Mesenchymal stem cell (in vitro differentiated cells and primary cell): ENCODE results near the gene CAPRIN1.

ENCODE experiments used
- DNase-seq: peaks from one replicate; pipeline ENCODE4 v3.0.0-alpha.2; 2013
- H2AFZ ChIP-seq: one replicate; pipeline ENCODE4 v1.6.1; 2013; ENCODE audit warnings: low read depth, mild to moderate bottlenecking, control low read depth, inconsistent platforms, low read length, moderate library complexity
- H2AK5ac ChIP-seq: 2 replicates; pipeline ENCODE4 v1.6.1; 2013; ENCODE audit warnings: low read length, moderate library complexity, mild to moderate bottlenecking, inconsistent platforms; ENCODE audit not compliant: severe bottlenecking
- H2BK120ac ChIP-seq: one replicate; pipeline ENCODE4 v1.6.1; 2013; ENCODE audit warnings: low read depth, mild to moderate bottlenecking, inconsistent platforms, low read length, moderate library complexity
- H2BK12ac ChIP-seq, 2 experiments: one replicate each; pipeline ENCODE4 v1.6.1; 2013; ENCODE audit warnings: inconsistent platforms in 2 of 2, low read length in 2 of 2, mild to moderate bottlenecking in 2 of 2, moderate library complexity in 2 of 2, control low read depth in 1 of 2
- H2BK15ac ChIP-seq: one replicate; pipeline ENCODE4 v1.6.1; 2013; ENCODE audit warnings: mild to moderate bottlenecking, low read depth, inconsistent platforms; ENCODE audit not compliant: poor library complexity, severe bottlenecking
- H2BK5ac ChIP-seq: 2 replicates; pipeline ENCODE4 v1.6.1; 2013; ENCODE audit warnings: low read depth, mild to moderate bottlenecking, low read length, control low read depth, inconsistent platforms; ENCODE audit not compliant: poor library complexity, severe bottlenecking
- H3K14ac ChIP-seq, 2 experiments: one replicate each; pipeline ENCODE4 v1.6.1; 2013; ENCODE audit warnings: inconsistent platforms in 2 of 2, low read length in 2 of 2, control low read depth in 1 of 2, mild to moderate bottlenecking in 1 of 2, moderate library complexity in 1 of 2
- H3K18ac ChIP-seq, 2 experiments: one replicate each; pipeline ENCODE4 v1.6.1; 2013; ENCODE audit warnings: inconsistent platforms in 2 of 2, low read length in 2 of 2, control low read depth in 1 of 2, low read depth in 1 of 2, mild to moderate bottlenecking in 1 of 2
- H3K23ac ChIP-seq, 2 experiments: one replicate each; pipeline ENCODE4 v1.6.1; 2013; ENCODE audit warnings: inconsistent platforms in 2 of 2, low read length in 2 of 2, mild to moderate bottlenecking in 2 of 2, moderate library complexity in 2 of 2, control low read depth in 1 of 2
- H3K27ac ChIP-seq: 2 replicates; pipeline ENCODE4 v1.5.1; 2013; ENCODE audit warnings: mild to moderate bottlenecking, moderate library complexity, low read length, control low read depth, inconsistent platforms; ENCODE audit not compliant: poor library complexity, severe bottlenecking
- H3K27me3 ChIP-seq, 2 experiments: 2 replicates each; pipeline versions ENCODE4 v1.6.1 to v1.7.0; 2013; ENCODE audit warnings: low read length in 2 of 2, mild to moderate bottlenecking in 2 of 2, moderate library complexity in 2 of 2, control low read depth in 1 of 2, inconsistent platforms in 1 of 2; ENCODE audit not compliant: control insufficient read depth in 1 of 2, insufficient read depth in 1 of 2
- H3K36me3 ChIP-seq, 2 experiments: 2 replicates each; pipeline versions ENCODE4 v1.6.1 to v1.7.0; 2013; ENCODE audit warnings: low read length in 2 of 2, control low read depth in 1 of 2, inconsistent platforms in 1 of 2, low read depth in 1 of 2, mild to moderate bottlenecking in 1 of 2; ENCODE audit not compliant: insufficient read depth in 2 of 2, control insufficient read depth in 1 of 2
- H3K4ac ChIP-seq, 2 experiments: one replicate each; pipeline ENCODE4 v1.6.1; 2013; ENCODE audit warnings: inconsistent platforms in 2 of 2, low read length in 2 of 2, mild to moderate bottlenecking in 2 of 2, moderate library complexity in 2 of 2, control low read depth in 1 of 2, low read depth in 1 of 2
- H3K4me1 ChIP-seq: 2 replicates; pipeline ENCODE4 v1.6.1; 2013; ENCODE audit warnings: low read depth, low read length, control low read depth; ENCODE audit not compliant: control insufficient read depth, insufficient read depth
- H3K4me2 ChIP-seq: 2 replicates; pipeline ENCODE4 v1.6.1; 2013; ENCODE audit warnings: low read length, mild to moderate bottlenecking, inconsistent platforms; ENCODE audit not compliant: poor library complexity, severe bottlenecking
- H3K4me3 ChIP-seq, 2 experiments: 2 replicates each; pipeline versions ENCODE4 v1.5.1 to v1.7.0; 2013; ENCODE audit warnings: low read length in 2 of 2, mild to moderate bottlenecking in 2 of 2, control low read depth in 1 of 2, low read depth in 1 of 2; ENCODE audit not compliant: insufficient read depth in 1 of 2
- H3K79me1 ChIP-seq: replicated peaks from 2 replicates; pipeline ENCODE4 v1.6.1; 2013; ENCODE audit warnings: mild to moderate bottlenecking, control low read depth, low read length, inconsistent platforms; ENCODE audit not compliant: poor library complexity, severe bottlenecking
- H3K9ac ChIP-seq: 2 replicates; pipeline ENCODE4 v1.7.0; 2013; ENCODE audit warnings: mild to moderate bottlenecking, low read length, moderate library complexity
- H3K9me3 ChIP-seq: 2 replicates; pipeline ENCODE4 v1.7.0; 2013; ENCODE audit warnings: mild to moderate bottlenecking, low read length; ENCODE audit not compliant: control insufficient read depth
- H4K8ac ChIP-seq: one replicate; pipeline ENCODE4 v1.6.1; 2013; ENCODE audit warnings: inconsistent platforms, mild to moderate bottlenecking, low read length, moderate library complexity
- H4K91ac ChIP-seq: one replicate; pipeline ENCODE4 v1.6.1; 2013; ENCODE audit warnings: mild to moderate bottlenecking, low read length, inconsistent platforms
- WGBS: methylation state at CpG from one replicate; pipeline ENCODE4 v1.1.7; 2013; ENCODE audit warnings: mixed read lengths; 5-methylcytosine and 5-hydroxymethylcytosine counted together

The CAPRIN1 gene

GRCh38 chr11:34139346-34139745 is 87.8 kb downstream of the CAPRIN1 start:
- H2BK15ac ChIP-seq = no peak overlapping the region
- no peak for DNase-seq
- no peak overlapping the region for H3K27ac ChIP-seq
- H3K9ac ChIP-seq = no peak overlapping the region
- peaks cover 82 to 100% of the 10 kb centered on the region in 2 experiments for H3K36me3 ChIP-seq
- no peak overlapping the region for H3K18ac ChIP-seq
- peaks cover 11% of the 10 kb centered on the region for H3K79me1 ChIP-seq
- no peak overlapping the region for H3K4me3 ChIP-seq
- no peak overlapping the region for H2AK5ac ChIP-seq
- H2BK5ac ChIP-seq = no peak overlapping the region
- H3K4me1 ChIP-seq = no peaks in the 10 kb centered on the region
- H3K14ac ChIP-seq = no peak overlapping the region
- no peaks in the 10 kb centered on the region for H3K9me3 ChIP-seq
- H2BK12ac ChIP-seq = no peak overlapping the region
- no peak overlapping the region for H2AFZ ChIP-seq
- no peak overlapping the region for H4K91ac ChIP-seq
- H3K23ac ChIP-seq = no peak overlapping the region
- H3K27me3 ChIP-seq = no peaks in the 10 kb centered on the region
- WGBS = 97% methylated on average over 6 of the region's 7 CpGs
- no peak overlapping the region for H3K4me2 ChIP-seq
- H3K4ac ChIP-seq = no peak overlapping the region
- H2BK120ac ChIP-seq = no peak overlapping the region
- H4K8ac ChIP-seq = no peak overlapping the region

- Histone ChIP-seq H3K4me2 (no peak overlapping the region), H4K8ac (no peak overlapping the region), H2AFZ (no peak overlapping the region), H3K27me3 (no peaks in the 10 kb centered on the region), H3K4me3 (no peak overlapping the region), H4K91ac (no peak overlapping the region), H3K36me3 (peaks cover 81 to 100% of the 10 kb centered on the region in 2 experiments), H3K9me3 (no peaks in the 10 kb centered on the region), H2BK12ac (no peak overlapping the region), H2BK5ac (no peak overlapping the region), H3K9ac (no peak overlapping the region), H3K4ac (no peak overlapping the region), H3K27ac (no peak overlapping the region), H2BK15ac (no peak overlapping the region), H2BK120ac (no peak overlapping the region), H3K18ac (no peak overlapping the region), H3K23ac (no peak overlapping the region), H3K4me1 (no peaks in the 10 kb centered on the region), H3K14ac (no peak overlapping the region), H3K79me1 (peaks cover 13% of the 10 kb centered on the region), H2AK5ac (no peak overlapping the region)
- DNase-seq = no peak
- 99% methylated on average over 11 of the region's 11 CpGs for WGBS
Observed at GRCh38 chr11:34140149-34140548, 88.6 kb downstream of the CAPRIN1 start.

GRCh38 chr11:34143048-34143447 is 91.5 kb downstream of the CAPRIN1 start:
- Histone ChIP-seq H3K18ac (no peak overlapping the region), H3K79me1 (peaks cover 13% of the 10 kb centered on the region), H3K23ac (no peak overlapping the region), H3K14ac (no peak overlapping the region), H4K91ac (no peak overlapping the region), H2AK5ac (no peak overlapping the region), H3K27ac (no peak overlapping the region), H2BK12ac (no peak overlapping the region), H3K9me3 (no peaks in the 10 kb centered on the region), H3K36me3 (peaks cover 83 to 100% of the 10 kb centered on the region in 2 experiments), H3K4me2 (no peak overlapping the region), H3K9ac (no peak overlapping the region), H2BK5ac (no peak overlapping the region), H2BK15ac (no peak overlapping the region), H3K27me3 (no peaks in the 10 kb centered on the region), H2BK120ac (no peak overlapping the region), H3K4ac (no peak overlapping the region), H3K4me3 (no peak overlapping the region), H4K8ac (no peak overlapping the region), H3K4me1 (no peaks in the 10 kb centered on the region), H2AFZ (no peak overlapping the region)
- WGBS = 63% methylated on average over 2 of the region's 2 CpGs
- no peak for DNase-seq

DNA sequence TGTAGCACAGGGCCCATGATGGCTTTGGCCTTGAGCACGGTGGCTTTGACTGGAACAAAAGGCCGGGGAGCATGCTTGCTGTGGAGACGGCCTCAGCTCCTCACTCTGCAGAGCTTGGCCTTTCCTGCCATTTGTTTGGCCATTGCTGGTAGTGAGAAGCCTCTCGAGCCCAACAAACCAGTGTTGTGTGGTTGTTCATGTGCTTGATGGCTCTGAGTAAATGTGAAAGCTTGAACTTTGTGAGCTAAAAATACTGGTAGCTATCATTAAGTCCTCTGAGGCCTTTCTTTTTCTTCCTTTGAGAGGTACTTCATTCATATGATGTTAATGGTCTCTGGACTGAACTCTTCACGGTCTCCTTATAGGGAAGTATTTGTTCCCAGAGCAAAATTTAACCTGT is 93.5 kb downstream of the CAPRIN1 start:
- Histone ChIP-seq H2AK5ac (no peak overlapping the region), H2BK15ac (no peak overlapping the region), H3K9me3 (no peaks in the 10 kb centered on the region), H3K4me1 (no peaks in the 10 kb centered on the region), H3K27ac (no peak overlapping the region), H3K27me3 (no peaks in the 10 kb centered on the region), H3K18ac (no peak overlapping the region), H3K14ac (no peak overlapping the region), H2AFZ (no peak overlapping the region), H3K4me2 (no peak overlapping the region), H2BK12ac (no peak overlapping the region), H3K23ac (no peak overlapping the region), H3K36me3 (peaks cover 86 to 98% of the 10 kb centered on the region in 2 experiments), H3K4ac (no peak overlapping the region), H3K4me3 (no peak overlapping the region), H2BK5ac (no peak overlapping the region), H3K79me1 (peaks cover 18% of the 10 kb centered on the region), H4K8ac (no peak overlapping the region), H3K9ac (no peak overlapping the region), H4K91ac (no peak overlapping the region), H2BK120ac (no peak overlapping the region)
- DNase-seq = no peak
- 97% methylated on average over 5 of the region's 5 CpGs for WGBS
